GM21390 (cell line): ENCODE results near the gene OR1D2.
"Not testable (repeated sequence)": the region's sequence is repeated elsewhere in the genome, so short reads cannot be mapped to it uniquely, and the experiment has no call there.

ENCODE experiments used
- ATAC-seq: cut with Tn5 transposase; IDR thresholded peaks from one replicate; pipeline ENCODE4 v1.9.1; 2021; ENCODE audit not compliant: unreplicated experiment

OR1D2 gene

GRCh38 chr17:3104322-3104721 lies at the start of gene OR1D2:
Gene OR1D2 (minus strand): TSS chr17:3104422. CDS start chr17:3092996, 11,426 bp downstream.
- ATAC-seq = no peak

GRCh38 chr17:3137494-3137893 lies 33.3 kb upstream of the OR1D2 start:
- not testable (repeated sequence) for ATAC-seq

GRCh38 chr17:3127451-3127850 lies 23.2 kb upstream of the OR1D2 start, which contains the start of gene OR1G1:
Gene OR1G1 (minus strand): TSS chr17:3127551. CDS start chr17:3127551, 0 bp downstream.
- ATAC-seq = no peak

- not testable (repeated sequence) for ATAC-seq
Observed at GRCh38 chr17:3073850-3074249, 30.4 kb downstream of the OR1D2 start.

GRCh38 chr17:3065192-3065591 lies 39.0 kb downstream of the OR1D2 start:
- not testable (repeated sequence) for ATAC-seq

- not testable (repeated sequence) for ATAC-seq
Observed at GRCh38 chr17:3063507-3063906, 40.7 kb downstream of the OR1D2 start, which contains the start of gene OR1D5. Gene OR1D5 (minus strand): TSS chr17:3063607. CDS start chr17:3063607, 0 bp downstream.

- ATAC-seq = not testable (repeated sequence)
Observed at GRCh38 chr17:3062824-3063377, 41.3 kb downstream of the OR1D2 start.

GRCh38 chr17:3054868-3055267 lies 49.4 kb downstream of the OR1D2 start:
- ATAC-seq = not testable (repeated sequence)

GRCh38 chr17:3049705-3050295 lies 54.4 kb downstream of the OR1D2 start:
- ATAC-seq = no peak

- peak; percentile 89 for ATAC-seq
Observed at GRCh38 chr17:3048727-3049471, 55.3 kb downstream of the OR1D2 start.

- no peak for ATAC-seq
Observed at GRCh38 chr17:3046753-3047152, 57.5 kb downstream of the OR1D2 start.

- ATAC-seq = no peak
Observed at GRCh38 chr17:3043737-3044365, 60.4 kb downstream of the OR1D2 start.

GRCh38 chr17:3040882-3041281 lies 63.3 kb downstream of the OR1D2 start:
- no peak for ATAC-seq

GRCh38 chr17:3039736-3040135 lies 64.5 kb downstream of the OR1D2 start:
- ATAC-seq = no peak

GRCh38 chr17:3038941-3039340 lies 65.3 kb downstream of the OR1D2 start:
- no peak for ATAC-seq
